OCI-LY3 (cell line): ENCODE measurements around the gene SEPHS2.

Source experiments
- CTCF ChIP-seq: fragments of 200-600, 300-600 bp; sonication (generic); IDR thresholded peaks from 2 replicates; pipeline ENCODE4 v1.5.1; 2014; ENCODE audit warnings: antibody characterized with exemption, low read length, low read depth
- EZH2phosphoT487 ChIP-seq: fragments of 200-600 bp; shearing (Covaris generic); IDR thresholded peaks from 2 replicates; pipeline ENCODE4 v1.6.1; 2018; ENCODE audit warnings: antibody characterized with exemption, mixed run types, low read depth

- TF ChIP-seq CTCF = no peak
- TF ChIP-seq EZH2phosphoT487 = no peak
Observed at GRCh38 chr16:30449116-30449435, 3.4 kb upstream of the SEPHS2 start.
